Measurements from ENCODE around the gene NPTX1.
A peak's percentile ranks its signal among the peaks of the same experiment; 100 is the strongest.

Gene NPTX1

GRCh38 chr17:80442323-80442659, 34.1 kb downstream of the NPTX1 start:
- no peak for DNase-seq

- no peak for DNase-seq
These were observed 34.6 kb downstream of the NPTX1 start for GRCh38 chr17:80441598-80442322.

- DNase-seq, result peak; percentile 75
These were observed 35.3 kb downstream of the NPTX1 start for GRCh38 chr17:80441133-80441578.

GRCh38 chr17:80439499-80439898, 36.9 kb downstream of the NPTX1 start:
- no peak for DNase-seq

GRCh38 chr17:80438806-80439205, 37.6 kb downstream of the NPTX1 start:
- no peak for DNase-seq

- no peak for DNase-seq
These were observed 38.9 kb downstream of the NPTX1 start for GRCh38 chr17:80437532-80437931.

GRCh38 chr17:80433916-80434666, 42.3 kb downstream of the NPTX1 start:
- no peak for DNase-seq

- DNase-seq, result no peak
These were observed 43.4 kb downstream of the NPTX1 start for GRCh38 chr17:80432961-80433550.

GRCh38 chr17:80432350-80432955, 44.0 kb downstream of the NPTX1 start:
- no peak for DNase-seq

GRCh38 chr17:80431246-80432195, 44.9 kb downstream of the NPTX1 start:
- no peak for DNase-seq

- no peak for DNase-seq
These were observed 45.8 kb downstream of the NPTX1 start for GRCh38 chr17:80430446-80431245.

- no peak for DNase-seq
These were observed 46.8 kb downstream of the NPTX1 start for GRCh38 chr17:80429356-80430275.

- DNase-seq, result no peak
These were observed 47.6 kb downstream of the NPTX1 start for GRCh38 chr17:80428796-80429195.

GRCh38 chr17:80428363-80428762, 48.0 kb downstream of the NPTX1 start:
- DNase-seq, result no peak

GRCh38 chr17:80427366-80428282, 48.8 kb downstream of the NPTX1 start:
- DNase-seq, result no peak

- DNase-seq, result peak; percentile 81
These were observed 49.6 kb downstream of the NPTX1 start for GRCh38 chr17:80426671-80427326.

- no peak for DNase-seq
These were observed 50.5 kb downstream of the NPTX1 start for GRCh38 chr17:80425835-80426426.
